Globus pallidus (tissue), 1 donor: ENCODE measurements around the gene SCNN1B.

Experiments used
- DNase-seq: peaks from one replicate; pipeline ENCODE4 v3.0.0-alpha.2; 2015; ENCODE audit warnings: low spot score

The SCNN1B gene

GRCh38 chr16:23407436-23408127, 105.5 kb downstream of the SCNN1B start:
- no peak for DNase-seq

- no peak for DNase-seq
Observed at GRCh38 chr16:23408242-23408822, 106.2 kb downstream of the SCNN1B start.

- peak; percentile 49 for DNase-seq
Observed at GRCh38 chr16:23408823-23409298, 106.8 kb downstream of the SCNN1B start.

- no peak for DNase-seq
Observed at GRCh38 chr16:23409522-23409921, 107.4 kb downstream of the SCNN1B start.

DNA sequence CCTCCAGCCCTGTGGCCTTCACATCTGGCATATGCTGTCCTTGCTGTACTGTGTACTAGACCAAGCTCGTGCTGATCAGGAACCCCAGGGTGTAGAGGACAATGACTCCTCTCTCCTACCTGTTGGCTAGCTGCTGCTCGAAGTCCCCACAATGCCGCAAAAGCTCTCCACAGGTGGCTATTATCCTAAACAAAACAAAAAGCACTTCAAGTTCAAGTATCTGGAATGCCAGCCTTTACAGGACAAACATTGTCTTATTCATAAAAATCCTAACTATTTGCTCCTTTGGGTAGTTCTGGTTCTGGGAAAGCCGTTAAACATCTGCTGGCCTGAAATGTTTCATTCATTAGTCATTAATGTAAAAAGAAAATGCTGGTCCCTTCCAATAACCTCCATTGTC, 108.1 kb downstream of the SCNN1B start:
- DNase-seq: no peak

DNA sequence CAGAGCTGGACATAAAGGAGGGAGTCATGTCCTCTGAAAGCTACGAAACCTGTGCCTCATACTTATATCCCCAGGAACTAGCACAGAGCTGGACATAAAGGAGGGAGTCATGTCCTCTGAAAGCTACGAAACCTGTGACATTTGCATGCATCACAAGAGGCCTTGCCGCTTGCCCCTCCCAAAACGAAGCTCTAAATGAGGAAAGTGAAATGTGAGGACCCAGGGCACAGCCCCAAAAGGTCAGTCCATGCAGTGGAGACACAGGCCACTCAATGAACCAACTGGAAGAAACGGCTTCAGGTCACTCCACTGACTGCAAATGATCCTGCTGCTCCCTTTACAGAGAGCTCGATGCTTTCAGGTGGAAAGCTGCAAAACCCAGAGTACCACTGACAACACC, 112.6 kb downstream of the SCNN1B start:
- no peak for DNase-seq

- no peak for DNase-seq
Observed at GRCh38 chr16:23416816-23417215, 114.7 kb downstream of the SCNN1B start.

DNA sequence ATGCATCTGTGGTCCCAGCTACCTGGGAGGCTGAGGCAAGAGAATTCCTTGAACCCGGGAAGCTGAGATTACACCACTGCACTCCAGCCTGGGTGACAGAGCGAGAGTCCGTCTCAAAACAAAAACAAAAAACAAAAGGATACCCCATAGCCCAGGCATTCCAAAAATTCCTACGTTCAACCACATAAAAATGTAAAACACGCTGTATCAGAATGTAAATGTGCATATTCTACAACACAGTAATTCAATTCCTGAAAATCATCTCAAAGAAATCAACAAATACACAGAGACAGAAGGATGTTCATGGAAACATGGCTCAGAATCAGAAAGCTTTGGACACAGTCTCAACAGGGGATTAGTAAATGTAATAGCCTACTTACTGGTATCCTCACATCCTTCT, 117.9 kb downstream of the SCNN1B start:
- no peak for DNase-seq

- no peak for DNase-seq
Observed at GRCh38 chr16:23423496-23424049, 121.5 kb downstream of the SCNN1B start.

DNA sequence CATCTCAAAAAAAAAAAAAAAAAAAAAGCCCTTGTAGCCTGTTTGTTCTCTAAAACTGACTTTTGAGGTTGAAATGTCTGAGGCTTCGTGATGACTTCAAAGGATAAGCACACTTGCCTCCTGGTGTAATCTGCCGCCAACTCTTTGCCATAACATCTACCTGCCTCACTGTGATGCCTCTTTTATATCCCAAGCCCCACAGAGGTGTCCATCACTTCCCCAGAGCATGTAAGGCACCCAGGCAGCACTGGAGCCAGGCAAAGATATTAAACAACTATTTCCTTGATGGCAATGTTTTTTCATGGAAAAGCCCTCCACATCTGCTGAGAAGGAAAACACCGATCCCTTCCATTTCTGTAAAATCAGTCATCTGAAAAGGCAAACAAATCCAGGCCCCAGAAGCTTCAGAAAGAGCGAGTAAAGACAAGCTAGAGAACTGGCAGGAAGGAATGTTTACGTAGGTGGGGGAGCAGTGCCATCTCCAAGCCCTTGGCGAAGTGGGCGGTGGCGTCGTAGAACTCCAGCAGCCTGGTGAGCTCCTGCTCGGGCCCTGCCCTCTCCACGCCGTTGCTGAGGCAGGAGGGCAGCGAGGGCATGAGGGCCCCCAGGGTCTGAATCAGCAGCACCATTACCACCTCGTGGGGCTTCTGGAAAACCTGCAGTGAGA, 122.3 kb downstream of the SCNN1B start:
- no peak for DNase-seq

GRCh38 chr16:23428351-23428750, 126.2 kb downstream of the SCNN1B start:
- DNase-seq: no peak
